Measurements from ENCODE around the gene COL27A1.

COL27A1 gene

GRCh38 chr9:114202396-114202795 is 47.1 kb downstream of the COL27A1 start:
- in situ Hi-C loops (cut with MboI; ENCODE audit: low sequenced_read_pairs, unreplicated experiment) = no loop called here
- TF ChIP-seq CTCF (IDR thresholded peaks at IDR 0.05; ENCODE audit: borderline replicate concordance, control extremely low read depth, extremely low read depth, insufficient read depth, missing control alignments) = no peak
- no peak for DNase-seq (ENCODE audit: low spot score)

- in situ Hi-C loops (cut with MboI; ENCODE audit: low sequenced_read_pairs, unreplicated experiment) = no loop called here
- DNase-seq (ENCODE audit: low spot score) = no peak
- TF ChIP-seq CTCF (IDR thresholded peaks at IDR 0.05; ENCODE audit: borderline replicate concordance, control extremely low read depth, extremely low read depth, insufficient read depth, missing control alignments) = no peak
Observed at GRCh38 chr9:114202849-114203248, 47.5 kb downstream of the COL27A1 start.

GRCh38 chr9:114203410-114204140 is 48.2 kb downstream of the COL27A1 start:
- no peak for TF ChIP-seq CTCF (IDR thresholded peaks at IDR 0.05; ENCODE audit: borderline replicate concordance, control extremely low read depth, extremely low read depth, insufficient read depth, missing control alignments)
- no peak for DNase-seq (ENCODE audit: low spot score)
- in situ Hi-C loops (cut with MboI; ENCODE audit: low sequenced_read_pairs, unreplicated experiment) = no loop called here

GRCh38 chr9:114204265-114204664 is 48.9 kb downstream of the COL27A1 start:
- in situ Hi-C loops (cut with MboI; ENCODE audit: low sequenced_read_pairs, unreplicated experiment) = no loop called here
- no peak for TF ChIP-seq CTCF (IDR thresholded peaks at IDR 0.05; ENCODE audit: borderline replicate concordance, control extremely low read depth, extremely low read depth, insufficient read depth, missing control alignments)
- DNase-seq (ENCODE audit: low spot score) = no peak

- TF ChIP-seq CTCF (IDR thresholded peaks at IDR 0.05; ENCODE audit: borderline replicate concordance, control extremely low read depth, extremely low read depth, insufficient read depth, missing control alignments) = no peak
- in situ Hi-C loops (cut with MboI; ENCODE audit: low sequenced_read_pairs, unreplicated experiment) = no loop called here
- no peak for DNase-seq (ENCODE audit: low spot score)
Observed at GRCh38 chr9:114205171-114206015, 50.1 kb downstream of the COL27A1 start.

GRCh38 chr9:114206221-114206789 is 51.0 kb downstream of the COL27A1 start:
- in situ Hi-C loops (cut with MboI; ENCODE audit: low sequenced_read_pairs, unreplicated experiment) = no loop called here
- no peak for TF ChIP-seq CTCF (IDR thresholded peaks at IDR 0.05; ENCODE audit: borderline replicate concordance, control extremely low read depth, extremely low read depth, insufficient read depth, missing control alignments)
- no peak for DNase-seq (ENCODE audit: low spot score)
